ENCODE measurements around the gene CCDC68. TPM values are rescaled to one million over a fixed set of nuclear protein-coding genes. Genes with fewer than 3 reads are reported as not detected.

CCDC68 gene
- total RNA-seq, 1 donor from 2014 or later, result not detected

GRCh38 chr18:54916507-54916906 is 42.8 kb downstream of the CCDC68 start:
- Mint-ChIP-seq H3K27me3 (ENCODE audit: unreplicated experiment) (no peaks in the 10 kb centered on the region), H3K4me3 (ENCODE audit: unreplicated experiment) (no peak overlapping the region), H3K9me3 (ENCODE audit: unreplicated experiment) (no peaks in the 10 kb centered on the region), H3K27ac (ENCODE audit: unreplicated experiment) (no peak overlapping the region), H3K4me1 (ENCODE audit: low read depth, unreplicated experiment) (no peaks in the 10 kb centered on the region), H3K36me3 (ENCODE audit: unreplicated experiment) (no peaks in the 10 kb centered on the region)
- no peak for DNase-seq
- no peak for TF ChIP-seq CTCF (IDR thresholded peaks at IDR 0.05; ENCODE audit: partially characterized antibody, unreplicated experiment)

GRCh38 chr18:54914816-54915215 is 44.4 kb downstream of the CCDC68 start:
- Mint-ChIP-seq H3K4me3 (ENCODE audit: unreplicated experiment) (no peak overlapping the region), H3K27me3 (ENCODE audit: unreplicated experiment) (no peaks in the 10 kb centered on the region), H3K4me1 (ENCODE audit: low read depth, unreplicated experiment) (no peaks in the 10 kb centered on the region), H3K9me3 (ENCODE audit: unreplicated experiment) (no peaks in the 10 kb centered on the region), H3K36me3 (ENCODE audit: unreplicated experiment) (no peaks in the 10 kb centered on the region), H3K27ac (ENCODE audit: unreplicated experiment) (no peak overlapping the region)
- no peak for TF ChIP-seq CTCF (IDR thresholded peaks at IDR 0.05; ENCODE audit: partially characterized antibody, unreplicated experiment)
- DNase-seq, result no peak

GRCh38 chr18:54911551-54911950 is 47.7 kb downstream of the CCDC68 start:
- Mint-ChIP-seq H3K9me3 (ENCODE audit: unreplicated experiment) (no peaks in the 10 kb centered on the region), H3K4me3 (ENCODE audit: unreplicated experiment) (no peak overlapping the region)
- TF ChIP-seq CTCF (IDR thresholded peaks at IDR 0.05; ENCODE audit: partially characterized antibody, unreplicated experiment), result no peak

GRCh38 chr18:54910161-54910919 is 48.9 kb downstream of the CCDC68 start:
- H3K4me1 Mint-ChIP-seq (ENCODE audit: low read depth, unreplicated experiment), result peaks cover 3% of the 10 kb centered on the region
- H3K9me3 Mint-ChIP-seq (ENCODE audit: unreplicated experiment), result no peaks in the 10 kb centered on the region
- no peak for TF ChIP-seq CTCF (IDR thresholded peaks at IDR 0.05; ENCODE audit: partially characterized antibody, unreplicated experiment)
- H3K27ac Mint-ChIP-seq (ENCODE audit: unreplicated experiment), result no peak overlapping the region
- no peaks in the 10 kb centered on the region for H3K27me3 Mint-ChIP-seq (ENCODE audit: unreplicated experiment)
- DNase-seq, result no peak
- H3K4me3 Mint-ChIP-seq (ENCODE audit: unreplicated experiment), result no peak overlapping the region
- H3K36me3 Mint-ChIP-seq (ENCODE audit: unreplicated experiment), result no peaks in the 10 kb centered on the region

More at GRCh38 chr18:54911551-54911950, 47.7 kb downstream of the CCDC68 start:
- Mint-ChIP-seq H3K36me3 (ENCODE audit: unreplicated experiment) (no peaks in the 10 kb centered on the region), H3K27me3 (ENCODE audit: unreplicated experiment) (no peaks in the 10 kb centered on the region), H3K27ac (ENCODE audit: unreplicated experiment) (no peak overlapping the region), H3K4me1 (ENCODE audit: low read depth, unreplicated experiment) (peaks cover 2% of the 10 kb centered on the region)
- DNase-seq, result no peak

GRCh38 chr18:54909538-54909937 is 49.7 kb downstream of the CCDC68 start:
- Mint-ChIP-seq H3K9me3 (ENCODE audit: unreplicated experiment) (no peaks in the 10 kb centered on the region), H3K36me3 (ENCODE audit: unreplicated experiment) (no peaks in the 10 kb centered on the region), H3K4me3 (ENCODE audit: unreplicated experiment) (no peak overlapping the region), H3K4me1 (ENCODE audit: low read depth, unreplicated experiment) (peaks cover 3% of the 10 kb centered on the region), H3K27me3 (ENCODE audit: unreplicated experiment) (no peaks in the 10 kb centered on the region), H3K27ac (ENCODE audit: unreplicated experiment) (no peak overlapping the region)
- no peak for TF ChIP-seq CTCF (IDR thresholded peaks at IDR 0.05; ENCODE audit: partially characterized antibody, unreplicated experiment)
- no peak for DNase-seq
